Caco-2 (cell line): ENCODE results near the gene IL36B. TPM values are rescaled to one million over a fixed set of nuclear protein-coding genes. Genes with fewer than 3 reads are reported as not detected.

Experiments
- Bru-seq: library from RNA; stranded (reverse); fragments of 400-500 nt; gene quantifications from one replicate; lab custom pipeline; 2021; lab: Mats Ljungman, UMichigan
- BruChase-seq, 2 experiments: library from RNA; stranded (reverse); fragments of 400-500 nt; gene quantifications; one replicate each; lab custom pipeline; 2021; lab: Mats Ljungman, UMichigan
- BruUV-seq: library from RNA; stranded (reverse); fragments of 400-500 nt; replicated peaks from 2 replicates; lab custom pipeline; 2021; lab: Mats Ljungman, UMichigan
- CTCF ChIA-PET: fragments of 300-600 bp; sonication (Branson Sonifier 250); formaldehyde crosslinking; loops from one replicate; lab custom pipeline; 2022; ENCODE audit warnings: antibody characterized with exemption; lab: Charles Lee
- POLR2A ChIA-PET: fragments of 300-600 bp; sonication (Branson Sonifier 250); formaldehyde crosslinking; loops from one replicate; lab custom pipeline; 2022; ENCODE audit warnings: antibody characterized with exemption; lab: Charles Lee
- DNase-seq, 2 experiments: peaks; one replicate each; pipeline versions ENCODE4 v3.0.0 to v3.0.0-alpha.2; 2020 to 2022
- H3K27me3 ChIP-seq: replicated peaks from 2 replicates; pipeline ENCODE4 v1.6.0; 2011; ENCODE audit warnings: low read length; ENCODE audit not compliant: control insufficient read depth, insufficient read depth
- H3K36me3 ChIP-seq: 2 replicates; pipeline ENCODE4 v1.5.1; 2011; ENCODE audit warnings: low read length; ENCODE audit not compliant: control insufficient read depth, insufficient read depth
- H3K4me1 ChIP-seq: fragments of 250-450 bp; sonication (Bioruptor Pico); 2 replicates; pipeline ENCODE4 v1.5.1; 2020; ENCODE audit warnings: mild to moderate bottlenecking
- H3K4me3 ChIP-seq: 2 replicates; pipeline ENCODE4 v1.5.1; 2011; ENCODE audit warnings: low read depth, mild to moderate bottlenecking, control low read depth, low read length
- H3K9me3 ChIP-seq: fragments of 250-450 bp; sonication (Bioruptor Pico); 2 replicates; pipeline ENCODE4 v1.5.1; 2020; ENCODE audit warnings: mild to moderate bottlenecking, moderate library complexity
- H3K27ac Mint-ChIP-seq: one replicate; pipeline ENCODE4 v1.8.0; 2022; ENCODE audit warnings: mixed read lengths; ENCODE audit not compliant: unreplicated experiment
- H3K27me3 Mint-ChIP-seq: one replicate; pipeline ENCODE4 v1.8.0; 2022; ENCODE audit warnings: mixed read lengths; ENCODE audit not compliant: insufficient read depth, unreplicated experiment
- H3K36me3 Mint-ChIP-seq: one replicate; pipeline ENCODE4 v1.8.0; 2022; ENCODE audit warnings: mild to moderate bottlenecking, mixed read lengths; ENCODE audit not compliant: insufficient read depth, unreplicated experiment
- H3K4me1 Mint-ChIP-seq: one replicate; pipeline ENCODE4 v1.8.0; 2022; ENCODE audit warnings: low read depth, mixed read lengths; ENCODE audit not compliant: unreplicated experiment
- H3K4me3 Mint-ChIP-seq: one replicate; pipeline ENCODE4 v1.8.0; 2022; ENCODE audit warnings: mild to moderate bottlenecking, moderate library complexity, mixed read lengths; ENCODE audit not compliant: unreplicated experiment
- H3K9me3 Mint-ChIP-seq: one replicate; pipeline ENCODE4 v1.8.0; 2022; ENCODE audit warnings: mixed read lengths; ENCODE audit not compliant: unreplicated experiment
- intact Hi-C: fragments of 100-400 bp; cut with micrococcal nuclease; formaldehyde crosslinking; loops from one replicate; pipeline ENCODE4 v1.10.0; 2022; ENCODE audit not compliant: unreplicated experiment
- long read RNA-seq: library from polyadenylated mRNA; stranded (forward); transcript quantifications from one replicate; pipeline ENCODE4 v2.0.0, GENCODE V29; 2022
- total RNA-seq: library from RNA; stranded (reverse); gene quantifications from 2 replicates; pipeline ENCODE4 v1.2.3, GENCODE V29; 2022
- TF ChIP-seq, protein P1 (sequence below), 2 experiments: fragments of 200-600 bp in 1 of 2; IDR thresholded peaks; 1 replicate in 1 of 2; 2 replicates in 1 of 2; pipeline versions ENCODE4 v1.5.1 to v1.8.0; 2011 to 2022; ENCODE audit warnings: antibody characterized with exemption in 1 of 2, control low read depth in 1 of 2, inconsistent platforms in 1 of 2, low read depth in 1 of 2, low read length in 1 of 2, mild to moderate bottlenecking in 1 of 2, moderate library complexity in 1 of 2; ENCODE audit not compliant: insufficient read depth in 1 of 2, severe bottlenecking in 1 of 2, unreplicated experiment in 1 of 2

Gene IL36B
- not detected in 2 replicates for total RNA-seq
- not detected for Bru-seq, nascent RNA
- BruChase-seq, experiment 1, labeled RNA remaining after a 2-hour chase, result not detected
- BruChase-seq, experiment 2, labeled RNA remaining after a 6-hour chase, result percentile 3 among the genes with signal in this experiment
- long read RNA-seq, result 0 reads

GRCh38 chr2:113052396-113052917 is at the start of gene IL36B:
Gene IL36B, minus strand, starts transcription at chr2:113052867.
- H3K4me1 Mint-ChIP-seq, result no peaks in the 10 kb centered on the region
- DNase-seq, result no peak
- intact Hi-C loops, result no loop called here
- peaks cover 59% of the 10 kb centered on the region for H3K9me3 Mint-ChIP-seq
- no TSS peak for BruUV-seq
- Histone ChIP-seq H3K4me1 (no peaks in the 10 kb centered on the region), H3K36me3 (no peaks in the 10 kb centered on the region), H3K27me3 (no peaks in the 10 kb centered on the region), H3K9me3 (peaks cover 17% of the 10 kb centered on the region; the same call in 1 of the 2 replicates), H3K4me3 (no peak within 1 kb of the TSS)
- CTCF ChIA-PET, result no interaction called here
- H3K36me3 Mint-ChIP-seq, result no peaks in the 10 kb centered on the region
- no peak within 1 kb of the TSS for H3K4me3 Mint-ChIP-seq
- TF ChIP-seq, protein P1, sequence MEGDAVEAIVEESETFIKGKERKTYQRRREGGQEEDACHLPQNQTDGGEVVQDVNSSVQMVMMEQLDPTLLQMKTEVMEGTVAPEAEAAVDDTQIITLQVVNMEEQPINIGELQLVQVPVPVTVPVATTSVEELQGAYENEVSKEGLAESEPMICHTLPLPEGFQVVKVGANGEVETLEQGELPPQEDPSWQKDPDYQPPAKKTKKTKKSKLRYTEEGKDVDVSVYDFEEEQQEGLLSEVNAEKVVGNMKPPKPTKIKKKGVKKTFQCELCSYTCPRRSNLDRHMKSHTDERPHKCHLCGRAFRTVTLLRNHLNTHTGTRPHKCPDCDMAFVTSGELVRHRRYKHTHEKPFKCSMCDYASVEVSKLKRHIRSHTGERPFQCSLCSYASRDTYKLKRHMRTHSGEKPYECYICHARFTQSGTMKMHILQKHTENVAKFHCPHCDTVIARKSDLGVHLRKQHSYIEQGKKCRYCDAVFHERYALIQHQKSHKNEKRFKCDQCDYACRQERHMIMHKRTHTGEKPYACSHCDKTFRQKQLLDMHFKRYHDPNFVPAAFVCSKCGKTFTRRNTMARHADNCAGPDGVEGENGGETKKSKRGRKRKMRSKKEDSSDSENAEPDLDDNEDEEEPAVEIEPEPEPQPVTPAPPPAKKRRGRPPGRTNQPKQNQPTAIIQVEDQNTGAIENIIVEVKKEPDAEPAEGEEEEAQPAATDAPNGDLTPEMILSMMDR (IDR thresholded peaks at IDR 0.05; ENCODE audit: insufficient read depth in 1 of 2, low read depth in 1 of 2, low read length in 1 of 2, severe bottlenecking in 1 of 2, unreplicated experiment in 1 of 2), result no peak
- POLR2A ChIA-PET, result no interaction called here
- H3K27me3 Mint-ChIP-seq, result no peaks in the 10 kb centered on the region
- H3K27ac Mint-ChIP-seq, result no peak within 1 kb of the TSS

DNA sequence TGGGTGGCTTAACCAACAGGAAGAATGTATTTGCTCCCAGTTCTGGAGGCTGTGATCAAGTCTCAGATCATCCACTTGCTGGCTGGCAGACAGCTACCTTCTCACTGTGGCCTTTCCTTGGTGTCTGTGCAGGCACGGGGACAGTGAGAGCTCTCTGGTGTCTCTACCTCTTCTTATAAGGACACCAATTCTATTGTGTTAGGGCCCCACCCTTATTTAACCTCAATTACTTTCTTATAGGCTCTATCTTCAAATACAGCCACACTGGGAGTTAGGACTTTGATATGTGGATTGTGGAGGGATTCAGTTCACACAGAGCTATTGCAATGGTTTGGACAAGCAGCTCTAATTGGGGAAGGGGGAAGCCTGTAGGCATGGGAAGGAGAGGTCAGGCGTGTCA is 49.5 kb upstream of the IL36B start:
- TF ChIP-seq, protein P1 (IDR thresholded peaks at IDR 0.05; ENCODE audit: insufficient read depth in 1 of 2, low read depth in 1 of 2, low read length in 1 of 2, severe bottlenecking in 1 of 2, unreplicated experiment in 1 of 2), result no peak
- H3K9me3 Mint-ChIP-seq, result peaks cover 13% of the 10 kb centered on the region
- H3K27ac Mint-ChIP-seq, result no peak overlapping the region
- H3K4me1 Mint-ChIP-seq, result peaks cover 8% of the 10 kb centered on the region
- H3K36me3 ChIP-seq, result no peaks in the 10 kb centered on the region
- ChIA-PET POLR2A (no interaction called here), CTCF (interaction anchor here (1.3 kb wide), 1 partner anchor 36 kb away, joined by 4 read pairs; no protein-coding TSS in a partner anchor)
- intact Hi-C loops, result no loop called here
- no peaks in the 10 kb centered on the region for H3K36me3 Mint-ChIP-seq
- H3K4me3 ChIP-seq, result no peak overlapping the region
- no peaks in the 10 kb centered on the region for H3K27me3 ChIP-seq
- 0 out of 2 replicates have a peak, but pooled peaks cover 8% of the 10 kb centered on the region for H3K9me3 ChIP-seq
- no peaks in the 10 kb centered on the region for H3K27me3 Mint-ChIP-seq
- H3K4me3 Mint-ChIP-seq, result no peak overlapping the region
- peaks cover 5% of the 10 kb centered on the region for H3K4me1 ChIP-seq
- no peak for DNase-seq
- no TSS peak for BruUV-seq

DNA sequence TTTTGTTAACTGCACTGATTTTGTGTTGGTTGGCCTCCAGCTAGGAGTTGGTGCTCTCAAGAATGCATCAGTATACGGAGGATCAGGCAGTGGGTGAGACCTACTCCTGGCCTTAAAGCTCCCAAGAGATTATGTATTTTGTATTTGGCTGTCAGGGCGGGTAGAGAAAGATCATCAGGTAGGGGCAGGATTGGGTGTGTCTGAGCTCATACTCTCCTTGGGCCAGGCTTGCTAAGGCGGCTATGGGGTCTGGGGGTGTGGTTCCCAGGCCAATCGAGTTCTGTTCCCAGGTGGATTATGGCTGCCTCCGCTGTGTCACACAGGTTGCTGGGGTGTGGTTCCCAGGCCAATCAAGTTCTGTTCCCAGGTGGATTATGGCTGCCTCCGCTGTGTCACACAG is 45.9 kb upstream of the IL36B start:
- Mint-ChIP-seq H3K4me3 (no peak overlapping the region), H3K4me1 (peaks cover 8% of the 10 kb centered on the region), H3K36me3 (no peaks in the 10 kb centered on the region), H3K9me3 (peaks cover 13% of the 10 kb centered on the region), H3K27me3 (no peaks in the 10 kb centered on the region), H3K27ac (no peak overlapping the region)
- ChIA-PET CTCF (no interaction called here), POLR2A (no interaction called here)
- Histone ChIP-seq H3K36me3 (no peaks in the 10 kb centered on the region), H3K4me1 (peaks cover 5% of the 10 kb centered on the region), H3K27me3 (no peaks in the 10 kb centered on the region), H3K4me3 (no peak overlapping the region), H3K9me3 (peaks cover 15% of the 10 kb centered on the region)
- TF ChIP-seq, protein P1 (IDR thresholded peaks at IDR 0.05; ENCODE audit: insufficient read depth in 1 of 2, low read depth in 1 of 2, low read length in 1 of 2, severe bottlenecking in 1 of 2, unreplicated experiment in 1 of 2), result no peak
- intact Hi-C loops, result no loop called here
- BruUV-seq, result no TSS peak
- no peak for DNase-seq
